Measurements from ENCODE around the gene AVPR2.

The AVPR2 gene

GRCh38 chrX:153948847-153949805 lies 44.7 kb downstream of the AVPR2 start:
- H3K4me3 ChIP-seq (ENCODE audit: low read depth, low read length): no peak overlapping the region
- no peak for TF ChIP-seq CTCF (IDR thresholded peaks at IDR 0.05; ENCODE audit: low read depth, low read length)

- TF ChIP-seq CTCF (IDR thresholded peaks at IDR 0.05; ENCODE audit: low read depth, low read length): no peak
Measured at GRCh38 chrX:153950127-153950526, 45.7 kb downstream of the AVPR2 start.

GRCh38 chrX:153951683-153952372 lies 47.4 kb downstream of the AVPR2 start:
- TF ChIP-seq CTCF (IDR thresholded peaks at IDR 0.05; ENCODE audit: low read depth, low read length): no peak
- H3K4me3 ChIP-seq (ENCODE audit: low read depth, low read length): no peak overlapping the region

More at GRCh38 chrX:153950127-153950526, 45.7 kb downstream of the AVPR2 start:
- no peak overlapping the region for H3K4me3 ChIP-seq (ENCODE audit: low read depth, low read length)

- H3K4me3 ChIP-seq (ENCODE audit: low read depth, low read length): no peak overlapping the region
- no peak for TF ChIP-seq CTCF (IDR thresholded peaks at IDR 0.05; ENCODE audit: low read depth, low read length)
Measured at GRCh38 chrX:153952373-153953026, 48.0 kb downstream of the AVPR2 start.

GRCh38 chrX:153953342-153953830 lies 48.9 kb downstream of the AVPR2 start:
- H3K4me3 ChIP-seq (ENCODE audit: low read depth, low read length): no peak overlapping the region
- TF ChIP-seq CTCF (IDR thresholded peaks at IDR 0.05; ENCODE audit: low read depth, low read length): peak; percentile 99

GRCh38 chrX:153953892-153954557 lies 49.6 kb downstream of the AVPR2 start:
- TF ChIP-seq CTCF (IDR thresholded peaks at IDR 0.05; ENCODE audit: low read depth, low read length): no peak
- no peak overlapping the region for H3K4me3 ChIP-seq (ENCODE audit: low read depth, low read length)

All from WI38 (cell line).